Measurements from ENCODE around the gene TNFSF4.
"Not testable (repeated sequence)": the region's sequence is repeated elsewhere in the genome, so short reads cannot be mapped to it uniquely, and the experiment has no call there.

TNFSF4 gene

DNA sequence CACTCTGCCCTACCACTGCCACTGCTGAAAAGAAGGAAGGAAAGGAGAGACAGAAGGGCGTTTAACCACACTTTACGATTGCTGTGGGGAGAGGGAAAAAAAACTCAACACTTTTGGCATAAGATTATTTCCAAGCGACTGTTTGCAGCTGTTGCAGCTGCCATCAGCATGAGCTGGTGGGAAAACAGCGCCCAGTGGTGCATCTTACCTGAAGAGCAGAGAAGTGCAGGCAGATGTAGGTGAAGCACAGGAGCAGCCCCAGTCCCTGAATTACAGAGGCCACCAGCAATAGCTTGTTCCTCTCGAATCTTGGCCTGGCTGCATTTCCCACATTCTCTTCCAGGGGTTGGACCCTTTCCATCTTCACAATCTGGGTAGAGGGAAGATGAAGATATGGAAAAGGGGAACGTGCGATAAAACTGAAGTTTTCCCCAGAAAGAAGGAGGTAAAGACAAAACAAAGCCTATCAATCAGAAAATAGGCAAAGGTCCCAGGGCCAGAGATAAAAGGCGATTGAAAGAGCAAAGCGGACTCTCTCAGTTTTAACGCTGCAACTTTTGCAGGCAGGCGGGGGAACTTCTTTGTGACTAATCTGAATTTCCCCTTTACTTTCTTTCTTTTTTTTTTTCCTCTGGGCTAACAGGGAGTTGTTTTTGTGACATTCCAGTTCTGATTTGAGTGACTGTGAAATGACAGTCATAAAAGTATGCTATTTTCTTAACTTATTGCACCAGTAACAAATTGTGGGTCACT lies at the start of gene TNFSF4:
Gene TNFSF4, minus strand, starts transcription at position 516 of the 753 bp plus-strand sequence. Its CDS starts 155 bp downstream, at position 361.
- no peak for DNase-seq

DNA sequence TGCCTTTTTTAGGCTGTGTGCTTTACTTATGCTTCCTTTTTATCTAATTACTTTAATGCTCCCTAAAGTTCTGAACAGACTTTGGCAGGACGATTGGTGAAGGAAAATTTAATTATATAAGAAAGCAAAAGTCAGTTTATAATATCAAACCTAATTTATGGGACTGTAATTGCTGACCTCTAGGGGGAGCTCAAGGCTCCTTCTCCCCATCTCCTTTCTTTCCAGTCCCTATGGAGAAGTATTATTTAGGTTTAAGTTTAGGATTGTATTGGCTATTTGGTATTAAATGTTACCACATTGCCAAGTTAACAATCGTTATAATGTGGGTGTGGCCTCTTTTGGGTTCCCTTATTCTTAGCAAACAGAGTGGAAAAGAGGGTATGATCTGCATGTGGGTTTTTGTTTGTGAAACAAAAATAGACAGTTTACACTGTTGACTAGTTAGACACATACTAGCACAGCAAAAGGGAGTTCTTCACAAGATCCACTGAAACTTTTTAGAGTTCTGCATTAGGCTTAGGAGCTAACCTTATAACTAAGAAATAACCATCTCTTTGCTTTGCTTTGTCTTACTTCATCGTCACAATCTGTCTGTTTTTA lies 48.2 kb upstream of the TNFSF4 start:
- DNase-seq, result peak; percentile 10

DNA sequence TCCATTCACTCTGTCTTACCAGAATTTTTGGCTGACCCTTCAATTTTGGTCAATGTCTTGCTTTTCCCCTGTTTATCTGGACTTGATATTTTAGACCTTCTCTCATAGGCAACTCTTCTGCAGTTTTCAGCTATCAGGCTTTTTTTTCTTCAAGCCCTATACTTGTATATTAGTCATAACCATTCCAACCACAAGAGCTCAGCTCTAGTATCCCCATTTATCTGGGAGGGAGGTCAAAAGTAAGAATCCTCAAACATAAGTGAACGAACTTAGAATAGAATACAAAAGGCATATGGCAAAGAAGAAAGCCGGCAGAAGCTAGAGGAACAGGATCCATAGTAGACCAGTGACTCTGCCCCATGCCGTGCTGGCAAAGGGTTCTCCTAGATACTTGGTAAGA lies 45.9 kb upstream of the TNFSF4 start:
- no peak for DNase-seq

- DNase-seq, result no peak
Measured at GRCh38 chr1:173249349-173249748, 42.2 kb upstream of the TNFSF4 start.

DNA sequence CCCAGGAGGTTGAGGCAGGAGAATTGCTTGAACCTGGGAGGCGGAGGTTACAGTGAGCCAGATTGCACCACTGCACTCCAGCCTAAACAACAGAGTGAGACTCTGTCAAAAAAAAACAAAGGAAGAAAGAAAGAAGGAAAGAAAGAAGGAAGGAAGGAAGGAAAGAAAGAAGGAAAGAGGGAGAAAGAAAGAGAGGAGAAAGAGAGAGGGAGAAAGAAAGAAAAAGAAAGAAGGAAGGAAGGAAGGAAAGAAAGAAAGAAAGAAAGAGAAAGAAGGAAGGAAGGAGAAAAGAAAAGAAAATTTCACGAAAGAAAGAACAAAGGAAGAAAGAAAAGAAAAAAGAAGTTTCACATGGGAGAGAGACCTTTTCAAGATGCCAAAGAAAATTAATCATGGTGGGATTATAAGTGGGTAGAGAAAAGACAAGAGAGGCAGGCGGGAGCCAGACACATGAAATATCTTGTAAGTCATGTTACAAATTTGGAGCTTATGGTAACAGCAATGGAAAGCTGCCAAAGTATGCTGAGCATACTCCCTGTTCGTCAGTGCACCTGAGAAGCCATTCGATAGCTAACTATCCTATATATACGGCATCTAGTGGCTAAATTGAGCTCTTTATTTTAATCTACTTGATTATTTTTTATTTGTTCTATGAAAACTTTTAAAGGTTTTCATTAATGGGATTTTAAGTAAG lies 41.3 kb upstream of the TNFSF4 start:
- no peak for DNase-seq

GRCh38 chr1:173245892-173246291 lies 38.8 kb upstream of the TNFSF4 start:
- DNase-seq, result no peak

DNA sequence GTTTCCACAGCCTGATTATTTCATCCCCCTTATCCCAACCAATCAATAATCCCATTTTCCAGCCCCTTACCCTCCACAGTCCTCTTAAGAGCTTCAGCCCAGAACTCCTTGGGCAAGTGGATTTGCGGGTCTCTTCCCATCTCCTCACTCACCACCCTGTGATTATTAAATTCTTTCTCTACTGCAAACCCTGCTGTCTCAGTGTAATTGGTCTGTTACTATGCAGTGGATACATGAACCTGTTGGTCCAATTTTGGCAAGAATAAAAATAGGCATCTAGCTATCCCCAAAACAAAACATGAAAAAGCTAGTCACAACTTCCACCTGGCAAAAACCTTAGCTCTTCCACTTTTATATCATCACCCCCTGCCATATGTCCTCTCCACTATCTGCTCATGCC lies 36.2 kb upstream of the TNFSF4 start:
- DNase-seq, result no peak

- DNase-seq, result no peak
Measured at GRCh38 chr1:173241528-173242347, 34.6 kb upstream of the TNFSF4 start.

GRCh38 chr1:173240609-173241008 lies 33.5 kb upstream of the TNFSF4 start:
- no peak for DNase-seq

DNA sequence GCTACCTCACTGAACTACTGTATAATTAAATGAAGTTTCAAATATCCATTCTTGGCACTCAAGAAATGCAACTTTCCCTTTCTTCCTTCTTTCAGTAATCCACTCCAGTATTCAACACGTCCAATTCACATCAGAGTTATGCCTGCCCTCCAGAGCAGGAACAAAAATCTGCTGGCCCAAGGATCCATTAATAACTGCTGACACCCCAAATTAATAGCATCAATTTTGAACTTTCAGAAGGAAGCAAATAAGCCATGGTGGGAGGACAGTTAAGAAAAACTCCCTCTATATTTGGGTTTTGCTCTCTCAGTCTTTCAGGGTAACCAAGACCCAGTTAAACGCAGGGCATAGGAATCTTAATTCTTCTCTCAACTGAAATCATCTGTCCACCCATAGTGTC lies 31.9 kb upstream of the TNFSF4 start:
- no peak for DNase-seq

DNA sequence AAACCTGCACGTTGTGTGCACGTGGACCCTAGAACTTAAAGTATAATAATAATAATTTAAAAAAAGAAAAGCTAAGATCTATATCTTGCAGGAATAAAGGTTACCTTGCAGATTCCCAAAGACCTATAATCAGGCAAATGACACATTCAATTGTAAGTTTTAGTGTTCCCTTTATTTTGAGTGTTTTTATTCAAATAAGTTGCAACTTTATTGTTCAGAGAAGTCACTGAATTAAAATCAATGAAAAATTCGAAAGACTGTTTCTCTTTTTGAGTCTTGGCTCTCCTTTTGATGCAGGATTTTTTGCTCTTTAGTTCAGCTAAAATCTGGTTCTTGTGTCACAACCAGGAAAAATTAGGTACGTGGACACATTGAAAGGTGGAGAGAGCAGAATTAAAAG lies 27.8 kb upstream of the TNFSF4 start:
- no peak for DNase-seq

DNA sequence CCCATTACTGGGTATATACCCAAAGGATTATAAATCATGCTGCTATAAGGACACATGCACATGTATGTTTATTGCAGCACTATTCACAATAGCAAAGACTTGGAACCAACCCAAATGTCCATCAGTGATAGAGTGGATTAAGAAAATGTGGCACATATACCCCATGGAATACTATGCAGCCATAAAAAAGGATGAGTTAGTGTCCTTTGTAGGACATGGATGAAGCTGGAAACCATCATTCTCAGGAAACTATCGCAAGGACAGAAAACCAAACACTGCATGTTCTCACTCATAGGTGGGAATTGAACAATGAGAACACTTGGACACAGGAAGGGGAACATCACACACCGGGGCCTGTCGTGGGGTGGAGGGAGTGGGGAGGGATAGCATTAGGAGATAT lies 27.3 kb upstream of the TNFSF4 start:
- not testable (repeated sequence) for DNase-seq

DNA sequence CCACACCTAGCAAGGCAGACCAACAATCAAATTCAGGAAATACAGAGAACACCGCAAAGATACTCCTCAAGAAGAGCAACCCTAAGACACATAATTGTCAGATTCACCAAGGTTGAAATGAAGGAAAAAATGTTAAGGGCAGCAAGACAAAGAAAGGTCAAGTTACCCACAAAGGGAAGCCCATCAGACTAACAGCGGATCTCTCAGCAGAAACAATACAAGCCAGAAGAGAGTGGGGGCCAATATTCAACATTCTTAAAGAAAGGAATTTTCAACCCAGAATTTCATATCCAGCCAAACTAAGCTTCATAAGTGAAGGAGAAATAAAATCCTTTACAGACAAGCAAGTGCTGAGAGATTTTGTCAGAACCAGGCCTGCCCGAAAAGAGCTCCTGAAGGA lies 21.9 kb upstream of the TNFSF4 start:
- not testable (repeated sequence) for DNase-seq

GRCh38 chr1:173224949-173225348 lies 17.8 kb upstream of the TNFSF4 start:
- no peak for DNase-seq

- no peak for DNase-seq
Measured at GRCh38 chr1:173224280-173224892, 17.3 kb upstream of the TNFSF4 start.

GRCh38 chr1:173223031-173223380 lies 15.9 kb upstream of the TNFSF4 start:
- no peak for DNase-seq

- DNase-seq, result no peak
Measured at GRCh38 chr1:173222149-173223030, 15.3 kb upstream of the TNFSF4 start.

DNA sequence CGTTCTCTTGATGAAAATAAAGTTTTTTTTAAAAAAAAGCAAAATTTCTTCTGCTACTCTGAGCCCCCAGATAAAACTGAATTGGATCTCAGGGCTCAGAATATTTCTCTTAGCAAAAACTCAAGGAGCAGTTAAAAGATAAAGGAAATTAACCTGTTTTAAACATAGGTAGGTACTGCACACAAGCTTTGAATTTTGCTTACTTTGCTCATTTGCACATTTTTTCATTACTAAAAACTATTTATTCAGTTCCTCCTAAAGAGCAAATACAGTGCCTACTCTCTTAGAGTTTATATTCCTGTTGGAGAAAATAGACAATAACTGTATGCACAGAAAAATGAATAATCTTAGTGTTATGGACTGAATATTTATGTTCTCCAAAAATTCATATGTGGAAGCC lies 13.0 kb upstream of the TNFSF4 start:
- no peak for DNase-seq

GRCh38 chr1:173213665-173214064 lies 6.5 kb upstream of the TNFSF4 start:
- no peak for DNase-seq

DNA sequence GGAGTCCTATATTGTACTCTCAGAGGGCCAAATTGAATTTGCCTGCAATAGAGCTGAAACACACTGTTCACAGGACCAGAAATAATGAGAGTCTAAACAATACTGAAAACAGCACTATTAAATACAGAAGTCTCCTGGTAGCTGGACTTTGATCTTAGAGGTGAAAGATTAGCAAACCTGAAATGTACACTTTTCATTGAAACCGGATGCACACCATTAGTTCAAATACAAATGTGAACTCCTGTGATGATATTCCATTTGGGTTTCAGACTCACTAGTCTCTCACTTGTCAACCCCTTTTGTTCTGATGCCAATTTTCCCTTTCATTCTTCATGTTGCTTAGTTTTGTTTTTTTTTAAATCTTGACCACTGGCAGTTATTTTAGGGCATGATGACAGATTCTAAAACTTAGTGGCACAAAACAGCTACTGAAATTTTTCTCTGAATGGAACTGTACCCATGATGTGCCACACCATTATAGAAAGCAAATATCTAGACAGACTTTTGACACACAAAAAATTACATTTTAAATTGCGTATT lies 5.9 kb upstream of the TNFSF4 start:
- no peak for DNase-seq

DNA sequence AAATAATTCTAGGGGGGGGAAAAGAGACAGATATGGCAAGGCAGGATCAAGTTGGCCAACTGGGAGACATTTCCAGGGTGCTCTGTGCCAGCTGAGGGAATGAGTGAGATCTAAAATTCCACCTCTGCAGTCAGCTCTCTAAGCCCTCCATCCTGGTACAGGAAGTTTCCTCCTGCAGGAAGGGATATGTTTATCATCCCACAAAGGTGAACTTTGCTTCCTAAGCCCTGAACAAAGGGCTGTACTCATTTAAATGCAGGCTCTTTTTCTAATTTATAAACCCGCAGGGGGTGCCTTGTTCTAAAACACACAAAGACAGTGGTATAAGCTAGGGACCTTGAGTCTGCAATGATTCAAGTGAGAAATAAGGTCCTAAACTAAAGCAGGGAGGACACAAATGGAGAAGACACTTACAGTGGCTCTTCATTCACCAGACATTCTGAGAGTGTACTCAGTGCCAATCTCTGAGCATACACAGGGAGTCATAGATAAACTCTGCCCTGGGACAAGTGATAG lies 3.6 kb upstream of the TNFSF4 start:
- DNase-seq, result no peak
